IPS-15b (cell line): ENCODE measurements around the gene KIF13A.
"Not testable (repeated sequence)": the region's sequence is repeated elsewhere in the genome, so short reads cannot be mapped to it uniquely, and the experiment has no call there.

ENCODE experiments used
- H3K27me3 ChIP-seq: one replicate; pipeline ENCODE4 v1.6.1; 2013; ENCODE audit warnings: low read length; ENCODE audit not compliant: control insufficient read depth, insufficient read depth
- H3K36me3 ChIP-seq: one replicate; pipeline ENCODE4 v1.6.1; 2013; ENCODE audit warnings: low read length; ENCODE audit not compliant: control insufficient read depth, insufficient read depth
- H3K4me1 ChIP-seq: one replicate; pipeline ENCODE4 v1.6.1; 2013; ENCODE audit warnings: mild to moderate bottlenecking, low read length; ENCODE audit not compliant: control insufficient read depth, insufficient read depth
- H3K4me3 ChIP-seq: one replicate; pipeline ENCODE4 v1.5.1; 2013; ENCODE audit warnings: low read depth, low read length
- H3K9ac ChIP-seq: one replicate; pipeline ENCODE4 v1.6.1; 2013; ENCODE audit warnings: low read depth, mild to moderate bottlenecking, low read length
- H3K9me3 ChIP-seq: one replicate; pipeline ENCODE4 v1.6.1; 2013; ENCODE audit warnings: mild to moderate bottlenecking, low read length; ENCODE audit not compliant: control insufficient read depth, insufficient read depth

The KIF13A gene

GRCh38 chr6:17917837-17918763 is 69.3 kb downstream of the KIF13A start:
- Histone ChIP-seq H3K4me1 (peaks cover 8% of the 10 kb centered on the region), H3K4me3 (no peak overlapping the region), H3K9ac (no peak overlapping the region), H3K36me3 (no peaks in the 10 kb centered on the region), H3K9me3 (no peaks in the 10 kb centered on the region), H3K27me3 (no peaks in the 10 kb centered on the region)

GRCh38 chr6:17914651-17915050 is 72.8 kb downstream of the KIF13A start:
- Histone ChIP-seq H3K9ac (no peak overlapping the region), H3K27me3 (no peaks in the 10 kb centered on the region), H3K4me3 (no peak overlapping the region), H3K36me3 (no peaks in the 10 kb centered on the region), H3K9me3 (no peaks in the 10 kb centered on the region), H3K4me1 (peaks cover 18% of the 10 kb centered on the region)

- H3K27me3 ChIP-seq, result no peaks in the 10 kb centered on the region
These were observed 74.9 kb downstream of the KIF13A start for GRCh38 chr6:17912521-17912920.

GRCh38 chr6:17911656-17912055 is 75.8 kb downstream of the KIF13A start:
- not testable (repeated sequence) for H3K9ac ChIP-seq, H3K9me3 ChIP-seq, H3K27me3 ChIP-seq, H3K36me3 ChIP-seq, H3K4me3 ChIP-seq
- peaks cover 20% of the 10 kb centered on the region for H3K4me1 ChIP-seq

More at GRCh38 chr6:17912521-17912920, 74.9 kb downstream of the KIF13A start:
- H3K4me1 ChIP-seq, result peaks cover 20% of the 10 kb centered on the region
- no peaks in the 10 kb centered on the region for H3K36me3 ChIP-seq
- H3K4me3 ChIP-seq, result no peak overlapping the region
- H3K9me3 ChIP-seq, result no peaks in the 10 kb centered on the region
- no peak overlapping the region for H3K9ac ChIP-seq

GRCh38 chr6:17910189-17910588 is 77.2 kb downstream of the KIF13A start:
- H3K9ac ChIP-seq, result no peak overlapping the region
- H3K9me3 ChIP-seq, result no peaks in the 10 kb centered on the region
- H3K4me3 ChIP-seq, result no peak overlapping the region

GRCh38 chr6:17908831-17909230 is 78.6 kb downstream of the KIF13A start:
- no peak overlapping the region for H3K4me3 ChIP-seq
- no peaks in the 10 kb centered on the region for H3K36me3 ChIP-seq
- no peak overlapping the region for H3K9ac ChIP-seq
- H3K4me1 ChIP-seq, result peaks cover 19% of the 10 kb centered on the region
- no peaks in the 10 kb centered on the region for H3K9me3 ChIP-seq
- H3K27me3 ChIP-seq, result no peaks in the 10 kb centered on the region

More at GRCh38 chr6:17910189-17910588, 77.2 kb downstream of the KIF13A start:
- H3K4me1 ChIP-seq, result peaks cover 20% of the 10 kb centered on the region
- no peaks in the 10 kb centered on the region for H3K36me3 ChIP-seq
- H3K27me3 ChIP-seq, result no peaks in the 10 kb centered on the region

- Histone ChIP-seq H3K27me3 (no peaks in the 10 kb centered on the region), H3K9me3 (no peaks in the 10 kb centered on the region), H3K9ac (no peak overlapping the region), H3K36me3 (no peaks in the 10 kb centered on the region), H3K4me3 (no peak overlapping the region), H3K4me1 (peaks cover 18% of the 10 kb centered on the region)
These were observed 79.8 kb downstream of the KIF13A start for GRCh38 chr6:17907406-17908229.

- Histone ChIP-seq H3K9ac (no peak overlapping the region), H3K4me1 (peaks cover 17% of the 10 kb centered on the region), H3K4me3 (no peak overlapping the region), H3K9me3 (no peaks in the 10 kb centered on the region), H3K27me3 (no peaks in the 10 kb centered on the region), H3K36me3 (no peaks in the 10 kb centered on the region)
These were observed 81.5 kb downstream of the KIF13A start for GRCh38 chr6:17905611-17906592.

GRCh38 chr6:17904491-17905120 is 82.8 kb downstream of the KIF13A start:
- peaks cover 17% of the 10 kb centered on the region for H3K4me1 ChIP-seq
- H3K9ac ChIP-seq, result no peak overlapping the region
- H3K9me3 ChIP-seq, result no peaks in the 10 kb centered on the region
- no peaks in the 10 kb centered on the region for H3K36me3 ChIP-seq
- H3K4me3 ChIP-seq, result no peak overlapping the region
- no peaks in the 10 kb centered on the region for H3K27me3 ChIP-seq

GRCh38 chr6:17902974-17903373 is 84.5 kb downstream of the KIF13A start:
- Histone ChIP-seq H3K27me3 (no peaks in the 10 kb centered on the region), H3K9ac (no peak overlapping the region), H3K9me3 (no peaks in the 10 kb centered on the region), H3K4me1 (peaks cover 17% of the 10 kb centered on the region), H3K4me3 (no peak overlapping the region), H3K36me3 (no peaks in the 10 kb centered on the region)

GRCh38 chr6:17901493-17901892 is 85.9 kb downstream of the KIF13A start:
- Histone ChIP-seq H3K4me3 (no peak overlapping the region), H3K9ac (no peak overlapping the region), H3K9me3 (no peaks in the 10 kb centered on the region), H3K4me1 (peaks cover 15% of the 10 kb centered on the region), H3K36me3 (no peaks in the 10 kb centered on the region), H3K27me3 (no peaks in the 10 kb centered on the region)
